ENCODE data around the gene MRPL1.
A peak's percentile ranks its signal among the peaks of the same experiment; 100 is the strongest.
"Not testable (repeated sequence)": the region's sequence is repeated elsewhere in the genome, so short reads cannot be mapped to it uniquely, and the experiment has no call there.

The MRPL1 gene

DNA sequence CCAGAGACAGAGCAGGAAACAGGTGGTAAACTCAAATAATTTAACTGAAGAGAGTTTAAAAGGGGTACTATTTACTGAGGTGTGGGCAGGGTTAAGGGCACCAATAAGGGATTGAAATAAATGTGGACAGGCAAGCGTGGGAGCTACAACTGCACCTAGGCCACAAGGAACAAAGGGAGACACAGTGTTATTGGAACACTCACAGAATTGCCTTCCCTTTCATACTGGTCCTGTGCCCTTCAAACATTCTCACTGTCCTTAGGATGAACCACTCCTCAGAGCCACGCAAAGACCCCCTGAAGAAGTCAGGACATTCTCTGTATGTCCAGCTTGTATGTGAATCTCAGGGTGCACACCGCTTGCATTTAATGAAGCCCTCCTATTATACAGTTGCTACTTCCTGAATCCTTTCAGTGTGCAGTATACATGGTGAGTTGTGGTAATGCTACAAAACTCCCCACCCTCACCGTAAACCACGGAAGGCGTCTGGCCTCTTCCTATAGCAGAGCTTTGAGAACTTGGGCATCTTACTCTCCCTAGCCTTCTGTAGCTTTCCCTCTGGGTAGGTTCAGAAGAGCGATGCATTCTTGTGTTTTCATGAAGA, 9.6 kb upstream of the MRPL1 start:
- no peak for DNase-seq

DNA sequence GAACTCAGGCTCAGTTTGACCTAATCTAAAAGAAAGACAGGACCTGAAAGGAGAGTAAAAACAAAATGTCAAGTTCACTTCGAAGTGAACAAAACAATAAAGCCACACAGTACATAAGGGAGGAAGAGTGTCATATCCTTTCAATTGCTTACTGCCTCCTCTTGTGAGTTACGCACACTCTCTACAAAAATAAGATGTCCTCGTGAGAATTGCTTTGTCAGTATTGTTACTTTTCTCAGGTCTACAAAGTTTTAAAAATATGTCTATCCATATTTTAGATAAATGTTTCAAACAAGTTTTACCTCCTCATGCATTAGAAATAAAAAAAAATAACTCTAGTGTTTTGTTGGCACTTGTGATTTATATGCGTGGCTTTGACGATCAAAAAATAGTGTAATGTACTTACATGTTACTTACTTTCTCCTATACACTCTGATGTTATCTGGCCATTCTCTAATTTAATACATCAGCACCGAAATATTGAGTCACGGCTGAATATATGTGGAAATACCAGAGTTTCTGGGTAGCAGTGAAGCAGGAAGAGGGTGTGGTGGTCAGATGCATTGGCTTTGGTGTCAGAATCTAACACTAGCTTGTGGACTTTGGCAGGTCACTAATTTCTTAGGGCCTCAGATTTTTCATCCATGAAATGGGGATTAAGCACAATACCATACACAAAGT, 8.1 kb upstream of the MRPL1 start:
- no peak for DNase-seq

DNA sequence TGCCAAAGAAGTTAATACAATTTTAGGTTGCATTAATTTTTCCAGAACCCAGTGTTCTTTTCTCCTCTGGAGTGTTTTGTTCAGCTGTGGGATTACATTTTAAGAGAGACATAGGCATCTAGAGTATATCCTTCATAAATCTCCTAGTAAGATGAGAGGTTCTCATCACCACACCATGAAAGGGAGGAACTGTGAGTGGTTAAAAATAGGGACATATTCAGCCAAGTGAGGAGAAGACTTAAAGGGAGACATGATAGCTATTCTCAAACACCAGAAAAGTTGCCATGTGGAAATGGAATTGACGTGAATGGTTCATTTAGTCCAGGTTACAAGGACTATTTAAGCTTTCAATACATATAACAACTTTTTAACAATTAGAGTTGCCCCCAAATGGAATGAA, 6.5 kb upstream of the MRPL1 start:
- no peak for DNase-seq

DNA sequence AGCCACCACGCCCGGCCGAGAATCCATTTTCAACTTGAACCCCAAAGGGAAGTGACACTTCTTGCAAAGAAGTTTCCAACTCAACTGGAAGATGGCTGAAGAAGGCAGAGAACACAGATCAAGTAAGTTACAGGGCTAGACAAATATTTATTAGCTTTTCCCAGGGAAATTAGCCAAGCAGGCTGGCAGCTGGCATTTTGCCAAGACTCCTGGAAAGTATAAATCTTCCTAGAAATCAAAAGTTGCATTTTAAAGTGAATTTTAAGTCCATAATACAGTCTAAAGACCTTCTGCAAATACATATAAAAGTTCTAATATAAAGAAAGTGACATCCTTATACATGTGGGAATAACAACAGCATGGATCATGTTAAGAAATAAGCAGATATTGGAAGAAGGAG, 3.4 kb upstream of the MRPL1 start:
- no peak for DNase-seq

DNA sequence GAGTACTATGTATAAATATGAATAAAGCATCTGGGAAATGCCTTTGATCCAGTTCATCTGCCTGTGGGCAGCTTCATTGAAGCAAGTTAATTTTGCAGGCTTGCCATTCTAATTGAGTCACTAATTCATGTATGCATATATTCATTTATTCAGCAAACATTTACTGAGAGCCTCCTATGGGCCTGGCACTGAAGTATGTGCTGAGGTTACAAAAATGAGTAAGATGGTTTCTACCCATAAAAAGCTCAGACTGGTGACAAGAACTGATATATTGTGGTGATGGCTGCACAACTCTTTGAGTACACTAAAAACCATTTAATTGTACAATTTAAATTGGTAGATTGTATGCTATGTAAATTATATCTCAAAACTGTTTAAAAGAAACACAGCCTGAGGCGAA, 1.1 kb upstream of the MRPL1 start:
- DNase-seq = no peak

DNA sequence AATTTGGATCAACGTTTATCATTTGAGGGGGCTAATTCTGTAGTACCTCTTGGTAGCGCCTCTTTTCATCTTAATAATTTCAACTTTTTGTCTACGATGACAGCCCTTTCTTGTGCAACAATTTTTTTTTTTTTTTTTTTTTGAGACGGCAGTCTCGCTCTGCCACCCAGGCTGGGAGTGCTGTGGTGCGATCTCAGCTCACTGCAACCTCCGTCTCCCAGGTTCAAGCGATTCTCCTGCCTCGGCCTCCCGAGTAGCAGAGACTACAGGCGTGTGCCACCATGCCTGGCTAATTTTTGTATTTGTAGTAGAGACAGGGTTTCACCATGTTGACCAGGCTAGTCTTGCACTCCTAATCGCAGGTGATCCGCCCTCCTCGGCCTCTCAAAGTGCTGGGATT, 711 bp downstream of the MRPL1 start:
- DNase-seq = not testable (repeated sequence)

DNA sequence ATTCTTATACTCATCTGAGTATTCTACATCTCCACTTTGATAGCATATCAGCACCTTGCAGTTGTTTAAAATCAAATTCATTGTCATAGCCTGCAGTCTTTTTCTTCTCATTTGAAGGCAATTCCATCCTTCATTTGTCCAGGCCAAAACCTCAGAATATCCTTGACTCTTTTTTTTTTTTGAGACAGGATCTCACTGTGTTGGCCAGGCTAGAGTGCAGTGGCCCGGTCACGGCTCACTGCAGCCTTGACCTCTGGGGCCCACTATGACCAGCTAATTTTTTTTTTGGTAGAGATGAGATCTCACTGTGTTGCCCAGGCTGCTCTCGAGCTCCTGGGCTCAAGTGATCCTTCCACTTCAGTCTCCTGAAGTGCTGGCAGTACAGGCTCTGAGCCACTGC, 2.6 kb downstream of the MRPL1 start:
- no peak for DNase-seq

DNA sequence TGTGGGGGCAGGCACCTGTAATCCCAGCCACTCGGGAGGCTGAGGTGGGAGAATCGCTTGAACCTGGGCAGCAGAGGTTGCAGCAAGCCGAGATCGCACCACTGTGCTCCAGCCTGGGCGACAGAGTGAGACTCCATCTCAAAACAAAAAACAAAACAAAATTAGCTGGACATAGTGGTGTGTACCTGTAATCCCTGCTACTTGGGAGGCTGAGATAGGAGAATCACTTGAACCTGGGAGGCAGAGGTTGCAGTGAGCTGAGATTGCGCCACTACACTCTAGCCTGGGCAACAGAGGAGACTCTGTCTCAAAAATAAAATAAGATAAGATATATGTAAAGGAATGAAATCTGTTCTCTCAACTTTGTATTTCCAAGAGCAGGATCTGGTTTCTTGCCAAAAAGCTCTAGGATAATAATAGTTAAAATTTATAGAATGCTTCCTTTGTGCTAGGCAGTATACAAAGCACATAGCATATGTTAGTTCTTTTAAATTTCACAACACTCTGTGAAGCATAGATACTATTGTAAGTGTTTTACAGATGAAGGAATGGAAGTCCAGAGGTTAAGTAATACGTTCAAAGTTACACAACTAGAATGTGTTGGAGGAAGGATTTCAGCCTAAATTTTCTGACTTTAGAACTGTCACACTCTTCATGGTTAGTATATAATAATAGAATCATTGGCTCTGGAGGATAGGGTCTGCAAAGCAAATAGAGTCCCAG, 10.3 kb downstream of the MRPL1 start:
- DNase-seq = no peak

DNA sequence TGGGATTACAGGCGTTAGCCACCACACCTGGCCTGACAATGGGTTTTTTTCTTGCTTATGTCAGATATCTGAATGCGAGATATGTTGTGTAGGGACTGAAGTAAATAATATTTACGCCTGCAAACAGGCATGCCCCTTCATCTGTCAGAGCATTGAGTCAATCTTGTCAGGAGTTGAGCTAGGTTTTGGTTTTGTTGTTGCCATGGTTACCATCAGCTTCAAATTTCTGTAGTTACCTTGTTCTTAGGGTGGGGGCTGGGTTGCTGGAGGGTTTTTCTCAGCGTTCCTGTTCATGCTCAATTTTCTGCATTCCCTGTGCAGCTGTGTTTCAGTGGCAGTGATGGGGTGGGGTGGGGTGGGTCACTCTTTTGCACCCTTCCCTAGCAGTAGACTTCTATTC, 14.5 kb downstream of the MRPL1 start:
- DNase-seq = no peak

DNA sequence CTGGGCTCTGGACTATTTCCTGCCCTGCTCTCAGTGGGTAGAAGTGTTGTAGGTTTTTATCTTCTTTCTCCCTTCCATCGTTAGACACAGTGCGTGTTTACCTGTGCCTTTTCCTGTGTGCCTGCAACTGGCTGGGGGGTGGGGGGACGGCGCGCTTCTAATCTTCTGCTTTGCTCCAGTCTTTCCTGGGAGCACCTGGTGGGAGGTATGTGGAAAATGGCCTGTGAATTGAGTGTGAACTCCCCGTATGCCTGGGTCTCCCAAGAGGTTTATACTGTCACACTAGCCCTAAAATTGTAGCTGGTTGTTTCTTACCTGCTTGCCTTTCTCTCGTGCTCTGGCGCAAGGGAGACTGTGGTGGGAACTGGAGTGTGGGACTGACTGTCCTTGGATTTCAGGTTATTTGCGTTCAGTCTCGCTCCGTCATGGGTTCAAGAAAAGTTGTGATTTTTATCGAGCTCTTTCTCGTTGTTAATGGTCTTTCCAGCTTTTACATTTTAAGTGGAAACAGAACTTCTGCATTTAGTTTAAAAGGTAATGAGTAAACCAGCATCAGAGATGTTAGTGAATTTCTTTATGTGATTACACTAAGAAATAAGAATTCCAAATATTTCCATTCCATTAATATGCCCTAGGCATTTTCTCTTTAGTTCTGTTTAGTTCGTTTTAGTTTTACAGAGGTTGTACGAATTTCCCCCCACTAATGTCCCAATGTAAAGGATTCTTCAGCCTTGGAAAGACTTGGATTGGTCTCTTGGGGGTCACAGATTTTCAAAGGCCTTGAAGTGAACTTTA, 15.3 kb downstream of the MRPL1 start:
- no peak for DNase-seq

DNA sequence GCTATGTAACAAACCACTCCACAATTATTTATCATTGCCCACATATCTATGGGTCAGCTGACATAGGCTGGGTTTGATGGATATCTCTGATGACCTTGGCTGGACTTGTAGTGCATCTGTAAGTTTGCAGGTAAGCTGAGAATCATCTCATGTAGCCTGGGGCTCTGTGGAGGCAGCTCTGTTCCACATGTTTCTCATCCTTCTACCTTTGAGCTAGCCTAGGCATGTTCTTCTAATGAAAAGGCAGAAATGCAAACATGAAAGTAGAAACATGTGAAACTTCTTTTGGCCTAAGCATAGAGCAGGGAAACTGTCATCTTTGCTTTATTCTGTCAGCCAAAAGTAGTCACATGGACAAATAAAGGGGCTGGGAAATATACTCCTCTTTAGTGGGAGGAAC, 18.2 kb downstream of the MRPL1 start:
- DNase-seq = peak; percentile 11

DNA sequence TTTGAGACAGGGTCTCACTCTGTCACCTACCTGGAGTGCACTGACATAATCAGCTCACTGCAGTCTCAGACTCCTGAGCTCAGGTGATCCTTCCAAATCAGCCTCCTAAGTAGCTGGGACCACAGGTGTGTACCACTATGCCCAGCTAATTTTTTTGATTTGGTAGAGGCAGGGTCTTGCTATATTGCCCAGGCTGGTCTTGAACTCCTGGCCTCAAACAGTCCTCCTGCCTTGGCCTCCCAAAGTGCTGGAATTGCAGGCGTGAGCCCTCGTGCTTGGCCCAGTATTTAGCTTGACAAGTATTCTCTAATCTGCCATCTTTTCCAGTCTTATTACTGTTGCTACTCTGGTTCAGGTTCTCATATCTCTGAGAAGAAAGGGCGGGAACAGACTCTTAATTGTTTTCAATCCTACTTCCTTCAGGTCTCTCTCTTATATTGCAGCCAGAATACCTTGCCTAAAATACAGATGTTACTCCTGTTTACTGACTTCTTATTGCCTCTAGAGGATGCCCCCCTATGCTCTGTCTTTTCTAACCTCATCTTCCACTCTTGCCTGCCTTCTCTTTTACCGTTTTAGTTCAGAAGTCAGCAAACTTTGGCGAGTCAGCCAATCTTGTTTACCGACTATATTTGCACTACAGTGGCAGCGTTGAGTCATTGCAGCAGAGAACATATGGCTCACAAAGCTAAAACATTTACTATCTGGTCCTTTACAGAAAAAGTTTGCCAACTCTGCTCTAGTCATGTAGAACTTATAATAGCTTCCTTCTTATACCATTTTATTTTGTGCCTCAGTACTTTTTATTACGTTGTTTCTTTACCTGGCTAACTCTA, 19.0 kb downstream of the MRPL1 start:
- no peak for DNase-seq

DNA sequence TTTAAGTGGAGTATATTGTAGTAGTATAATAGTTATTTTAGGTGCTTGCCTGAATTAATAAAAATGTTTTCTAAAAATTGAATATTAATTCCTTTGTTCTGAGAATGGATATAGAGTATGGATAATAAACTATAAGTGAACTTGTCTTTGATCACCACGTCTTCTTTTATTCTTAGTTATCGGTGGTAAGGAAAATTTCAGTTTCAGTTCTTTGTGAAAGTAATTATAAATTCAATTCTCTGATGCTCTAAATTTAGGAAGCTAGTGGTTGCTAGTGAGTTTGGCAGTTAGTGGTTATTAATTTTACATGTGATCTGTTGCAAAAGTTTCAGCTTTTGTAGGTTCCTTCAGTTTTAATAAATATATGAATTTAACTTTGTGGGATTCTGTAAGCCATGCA, 30.8 kb downstream of the MRPL1 start:
- no peak for DNase-seq

DNA sequence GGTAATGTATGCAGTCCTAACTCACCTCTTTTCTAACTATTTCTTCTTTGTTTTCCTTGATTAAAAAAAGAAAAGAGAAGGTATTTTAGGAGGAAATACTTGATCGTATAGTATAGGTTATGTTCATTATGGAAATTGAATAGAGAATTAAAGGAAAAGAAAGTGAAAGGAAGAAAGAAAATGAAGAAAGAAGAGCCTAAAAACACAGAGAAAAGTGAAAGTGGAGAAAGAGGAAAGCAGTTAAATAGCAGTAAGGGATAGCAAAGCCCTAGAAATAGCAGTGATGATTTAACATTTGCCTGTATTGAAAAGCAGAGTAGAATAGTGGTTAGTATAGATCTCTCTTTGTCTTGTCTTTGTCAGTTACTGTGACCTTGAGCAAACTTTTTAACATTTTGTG, 37.0 kb downstream of the MRPL1 start:
- no peak for DNase-seq

DNA sequence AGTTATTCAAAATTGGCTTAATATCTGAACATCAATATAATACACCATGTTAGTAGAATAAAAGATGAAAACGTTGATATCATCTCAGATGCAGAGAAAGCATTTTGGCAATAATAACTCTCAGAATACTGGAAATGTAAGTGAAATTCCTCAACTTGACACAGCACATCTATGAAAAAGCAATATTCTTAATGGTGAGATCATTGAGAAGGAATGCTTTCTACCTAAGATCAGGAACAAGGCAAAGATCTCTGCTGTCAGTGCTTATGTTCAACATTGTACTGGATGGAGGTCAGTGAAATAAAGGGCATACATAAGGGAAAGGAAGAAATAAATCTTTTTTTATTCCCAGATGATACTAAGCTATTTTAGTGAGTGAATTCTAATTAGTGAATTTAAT, 40.6 kb downstream of the MRPL1 start:
- no peak for DNase-seq

DNA sequence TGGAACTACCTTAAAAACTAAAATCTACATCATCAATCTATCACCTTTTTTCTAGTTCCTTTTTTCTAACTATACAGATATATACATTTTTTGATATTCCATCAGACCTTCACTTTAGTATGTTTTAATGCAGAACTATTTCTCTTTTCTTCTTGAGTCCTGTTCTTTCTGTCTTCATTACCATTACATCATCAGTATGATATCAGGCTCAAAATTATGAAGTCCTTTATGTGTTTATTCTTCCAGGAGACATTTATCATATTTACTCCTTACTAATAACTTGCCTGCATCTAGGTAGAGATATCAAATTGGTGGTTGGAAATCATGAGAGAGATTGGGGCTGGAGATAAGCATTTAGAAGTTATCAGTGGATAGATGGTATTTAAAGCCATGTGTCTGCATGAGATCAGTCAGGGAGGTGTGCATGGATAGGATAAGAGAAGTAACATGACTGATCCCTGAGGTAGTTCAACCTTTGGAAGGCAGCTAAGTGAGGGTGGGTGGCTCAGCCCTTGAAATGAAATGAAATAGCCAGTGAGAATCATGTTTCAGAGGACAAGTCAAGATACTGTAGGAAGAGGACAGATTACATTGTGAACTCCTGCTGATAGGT, 43.1 kb downstream of the MRPL1 start:
- no peak for DNase-seq

DNA sequence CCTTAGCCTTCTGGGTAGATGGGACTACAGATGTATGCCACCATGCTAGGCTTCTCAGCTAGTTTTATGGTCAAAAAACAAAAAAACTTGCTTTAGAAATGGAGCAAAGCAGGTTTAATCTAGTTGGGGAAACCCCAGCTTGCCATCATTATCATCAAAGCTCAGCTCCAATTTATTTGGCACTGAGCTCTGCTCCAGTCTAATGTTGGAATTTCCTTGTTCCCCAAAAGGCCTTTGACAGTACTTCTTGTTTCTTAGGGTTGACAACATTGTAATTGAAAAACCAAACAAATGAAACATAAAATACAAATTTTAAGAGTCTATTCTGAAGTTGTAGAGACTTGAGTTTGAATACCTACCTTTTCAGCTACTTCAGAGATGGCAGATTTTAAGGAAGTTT, 48.0 kb downstream of the MRPL1 start:
- DNase-seq = no peak

DNA sequence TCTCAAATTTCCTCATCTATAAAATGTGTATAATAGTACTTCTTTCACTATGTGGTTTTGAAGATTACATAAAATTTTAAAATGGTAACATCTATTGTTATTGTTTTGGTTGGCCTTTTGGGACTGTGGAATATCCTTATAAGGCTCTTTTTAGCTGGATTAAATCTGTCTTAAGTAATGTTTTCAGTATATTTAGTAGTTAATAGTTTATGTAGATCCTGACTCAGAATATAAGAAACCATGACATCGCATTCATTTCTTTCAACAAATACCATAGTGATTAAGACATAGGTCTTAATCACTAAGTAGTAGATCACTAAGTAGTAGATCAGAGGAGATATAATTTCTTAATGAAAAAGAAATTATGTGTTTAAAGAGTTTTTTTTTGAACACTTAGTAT, 48.5 kb downstream of the MRPL1 start:
- DNase-seq = no peak

DNA sequence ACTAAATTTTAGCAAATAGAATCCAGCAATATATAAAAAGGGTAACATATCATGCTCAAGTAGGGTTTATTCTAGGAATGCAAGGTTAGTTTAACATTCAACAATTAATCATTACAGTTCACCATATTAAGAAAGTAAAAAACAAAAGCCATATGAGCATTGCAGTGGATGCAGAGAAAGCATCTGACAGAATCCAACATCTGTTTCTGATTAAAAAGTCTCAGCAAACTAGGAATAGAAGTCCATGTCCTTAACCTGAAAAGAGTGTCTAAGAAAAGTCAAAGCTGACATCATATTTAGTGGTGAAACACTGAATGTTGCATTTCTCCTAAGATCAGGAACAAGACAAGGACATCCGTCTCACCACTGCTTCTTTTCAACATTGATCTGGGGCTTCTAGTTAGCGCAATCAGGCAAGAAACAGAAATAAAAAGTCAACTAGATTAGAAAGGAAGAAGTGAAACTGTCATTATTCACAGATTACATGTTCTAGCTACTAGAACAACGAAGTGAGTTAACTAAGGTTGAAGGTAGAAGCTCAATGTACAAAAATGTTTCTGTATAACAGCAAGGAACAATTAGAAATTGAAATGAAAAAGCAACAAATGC, 49.3 kb downstream of the MRPL1 start:
- no peak for DNase-seq

DNA sequence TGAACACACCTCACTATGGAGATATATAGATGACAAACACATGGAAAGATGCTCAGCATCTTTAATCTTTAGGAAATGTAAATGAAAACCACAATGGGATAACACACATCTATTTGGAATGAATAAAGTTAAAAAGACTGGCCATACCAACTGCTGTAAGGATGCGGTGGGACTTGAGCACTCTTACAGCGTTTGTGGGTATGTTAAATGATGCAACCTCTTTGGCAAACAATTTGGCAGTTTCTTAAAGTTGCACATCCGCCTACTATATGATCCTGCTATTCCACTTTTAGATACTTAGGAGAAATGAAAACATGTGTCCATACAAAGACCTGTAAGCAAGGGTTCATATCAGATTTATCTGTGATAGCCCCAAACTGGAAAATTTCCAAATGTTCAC, 50.7 kb downstream of the MRPL1 start:
- DNase-seq = no peak

DNA sequence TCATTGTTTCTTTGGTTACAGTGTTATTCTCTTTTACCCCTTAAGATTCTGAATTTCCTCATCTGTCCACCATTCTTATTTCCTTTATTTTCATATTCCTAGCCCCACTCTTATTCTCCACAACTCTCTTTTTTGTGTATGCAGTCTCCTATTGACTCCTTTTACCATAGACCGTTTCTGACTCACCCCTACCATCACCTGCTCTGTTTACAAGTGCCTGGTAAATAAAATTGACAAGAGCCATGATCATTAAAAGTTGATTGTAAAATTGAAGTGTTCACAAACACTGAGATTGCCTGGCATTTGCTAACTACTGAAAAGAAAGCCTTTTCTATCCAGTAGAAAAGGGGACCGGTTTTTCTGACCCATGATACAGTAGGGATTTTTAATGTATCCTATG, 54.4 kb downstream of the MRPL1 start:
- DNase-seq = peak; percentile 71

DNA sequence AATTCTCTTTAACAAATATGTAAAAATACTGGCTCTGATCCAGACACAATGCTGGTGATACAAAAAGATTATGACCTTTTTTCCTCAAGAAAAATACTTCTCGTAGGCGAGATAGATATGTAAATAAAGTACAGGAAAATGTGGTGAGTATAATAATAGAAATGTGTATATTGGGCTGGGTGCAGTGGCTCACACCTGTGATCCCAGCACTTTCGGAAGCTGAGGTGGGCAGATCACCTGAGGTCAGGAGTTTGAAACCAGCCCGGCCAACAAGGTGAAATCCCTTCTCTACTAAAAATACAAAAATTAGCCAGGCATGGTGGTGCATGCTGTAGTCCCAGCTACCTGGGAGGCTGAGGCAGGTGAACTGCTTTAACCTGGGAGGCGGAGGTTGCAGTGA, 55.0 kb downstream of the MRPL1 start:
- peak; percentile 33 for DNase-seq
